Right lobe of liver (tissue), 6 donors: ENCODE results near the gene ADGRB3. TPM values are rescaled to one million over a fixed set of nuclear protein-coding genes. Genes with fewer than 3 reads are reported as not detected.
"Not testable (repeated sequence)": the region's sequence is repeated elsewhere in the genome, so short reads cannot be mapped to it uniquely, and the experiment has no call there.

ENCODE experiments used
- ATAC-seq, 4 donors: fragments of 200-7000 bp; cut with Tn5 transposase; one replicate each; pipeline ENCODE4 v1.9.1; 2020; ENCODE audit warnings: mild to moderate bottlenecking in 4 of 4, moderate library complexity in 4 of 4
- DNase-seq, 3 donors: peaks; one replicate each; pipeline ENCODE4 v3.0.0-alpha.2; 2020
- H3K27ac ChIP-seq, 3 donors: fragments of 200-600 bp; one replicate each; pipeline ENCODE4 v1.8.0; 2022
- H3K27me3 ChIP-seq, 2 donors: fragments of 200-600 bp; one replicate each; pipeline ENCODE4 v1.8.0; 2022
- H3K36me3 ChIP-seq, 4 donors: fragments of 200-600 bp; sonication (generic) in 1 of 4; one replicate each; pipeline versions ENCODE4 v1.5.1 to v1.8.0; 2017 to 2022; ENCODE audit warnings: control low read depth in 1 of 4
- H3K4me1 ChIP-seq, 4 donors: fragments of 200-600 bp; sonication (generic) in 1 of 4; one replicate each; pipeline versions ENCODE4 v1.5.1 to v1.8.0; 2017 to 2022; ENCODE audit warnings: control low read depth in 1 of 4
- H3K4me3 ChIP-seq, 3 donors: fragments of 200-600 bp; one replicate each; pipeline ENCODE4 v1.8.0; 2022
- H3K9me3 ChIP-seq, 4 donors: fragments of 200-600 bp; sonication (generic) in 1 of 4; one replicate each; pipeline versions ENCODE4 v1.5.1 to v1.8.0; 2017 to 2022; ENCODE audit warnings: control low read depth in 1 of 4
- CTCF ChIP-seq, 4 donors: fragments of 200-600 bp in 3 of 4; fragments of 450-650 bp in 1 of 4; IDR thresholded peaks; one replicate each; pipeline versions ENCODE4 v1.5.1 to v1.8.0; 2016 to 2022; ENCODE audit warnings: antibody characterized with exemption in 4 of 4, mild to moderate bottlenecking in 2 of 4
- POLR2A ChIP-seq: fragments of 450-650 bp; IDR thresholded peaks from one replicate; pipeline ENCODE4 v1.6.1; 2017; ENCODE audit warnings: antibody characterized with exemption, mild to moderate bottlenecking
- WGBS: methylation state at CpG from one replicate; pipeline ENCODE4 v1.1.6; 2018; ENCODE audit warnings: low coverage, low lambda C conversion rate; ENCODE audit not compliant: insufficient coverage; ENCODE audit errors: missing lambda C conversion rate; 5-methylcytosine and 5-hydroxymethylcytosine counted together
- intact Hi-C, 2 donors: fragments of 100-400 bp; cut with DNase I; formaldehyde crosslinking; loops; one replicate each; pipeline versions ENCODE4 v1.11.2 to v1.14.1; 2022
- total RNA-seq, 6 experiments: library from RNA; depleted of rRNA in 2 of 6; stranded (reverse); fragments of >200 nt in 2 of 6; fragmentation: NEBNext Ultra II Directional in 3 of 6; extraction: Animal tissue kit (Norgen Biotek cat#: 25700) in 3 of 6; gene quantifications; one replicate each; pipeline versions ENCODE4 v1.1.0 to v1.2.4, GENCODE V29; 2016 to 2023
- donor health status: DM: no; HTN: yes; CAD: no.
- donor health status: DM: no; HTN: no; CAD: no.
- donor health status: DM: no; HTN: no; CAD: no.
- donor health status: DM: no; HTN: yes; CAD: no.
- donor health status: DM: no; HTN: yes; CAD: no.

Gene ADGRB3
- total RNA-seq, 6 experiments from 2014 or later = 0.18 to 0.42 (median 0.24) TPM

- H3K27me3 ChIP-seq = no peaks in the 10 kb centered on the region
- intact Hi-C loops = no loop called here
- no peak for ATAC-seq
- no peaks in the 10 kb centered on the region for H3K4me1 ChIP-seq
- TF ChIP-seq CTCF (IDR thresholded peaks at IDR 0.05) (no peak), POLR2A (no peak)
- no peak for DNase-seq
- H3K9me3 ChIP-seq = no peaks in the 10 kb centered on the region
- H3K27ac ChIP-seq = no peak overlapping the region
- H3K36me3 ChIP-seq = no peaks in the 10 kb centered on the region
- H3K4me3 ChIP-seq = no peak overlapping the region
Observed at GRCh38 chr6:68975816-68976215, 340.7 kb downstream of the ADGRB3 start.

GRCh38 chr6:68976260-68976659 is 341.2 kb downstream of the ADGRB3 start:
- no peak for TF ChIP-seq POLR2A
- no peak for TF ChIP-seq CTCF (IDR thresholded peaks at IDR 0.05)
- WGBS = 40% methylated on average over 4 of the region's 4 CpGs
- H3K9me3 ChIP-seq = no peaks in the 10 kb centered on the region
- no peak overlapping the region for H3K4me3 ChIP-seq
- no peak for DNase-seq
- H3K4me1 ChIP-seq = no peaks in the 10 kb centered on the region
- H3K36me3 ChIP-seq = no peaks in the 10 kb centered on the region
- H3K27ac ChIP-seq = no peak overlapping the region
- intact Hi-C loops = no loop called here
- no peak for ATAC-seq
- H3K27me3 ChIP-seq = no peaks in the 10 kb centered on the region

- H3K9me3 ChIP-seq = no peaks in the 10 kb centered on the region
- TF ChIP-seq CTCF (IDR thresholded peaks at IDR 0.05) (no peak), POLR2A (no peak)
- ATAC-seq (no peak), DNase-seq (no peak)
- H3K36me3 ChIP-seq = no peaks in the 10 kb centered on the region
- intact Hi-C loops = no loop called here
- H3K4me3 ChIP-seq = no peak overlapping the region
- H3K27me3 ChIP-seq = no peaks in the 10 kb centered on the region
- no peak overlapping the region for H3K27ac ChIP-seq
- no peaks in the 10 kb centered on the region for H3K4me1 ChIP-seq
Observed at GRCh38 chr6:68978411-68978810, 343.3 kb downstream of the ADGRB3 start.

GRCh38 chr6:68981668-68982067 is 346.6 kb downstream of the ADGRB3 start:
- intact Hi-C loops, H3K27ac ChIP-seq, H3K4me1 ChIP-seq, ATAC-seq, H3K36me3 ChIP-seq, H3K4me3 ChIP-seq, H3K9me3 ChIP-seq, DNase-seq, H3K27me3 ChIP-seq: not testable (repeated sequence)
- 93% methylated on average over 7 of the region's 7 CpGs for WGBS

- no peak overlapping the region for H3K4me3 ChIP-seq
- 95% methylated on average over 2 of the region's 2 CpGs for WGBS
- no peak overlapping the region for H3K27ac ChIP-seq
- intact Hi-C loops = no loop called here
- ATAC-seq (no peak), DNase-seq (no peak)
- H3K27me3 ChIP-seq = no peaks in the 10 kb centered on the region
- TF ChIP-seq CTCF (IDR thresholded peaks at IDR 0.05) (no peak), POLR2A (no peak)
- no peaks in the 10 kb centered on the region for H3K9me3 ChIP-seq
- H3K4me1 ChIP-seq = no peaks in the 10 kb centered on the region
- H3K36me3 ChIP-seq = no peaks in the 10 kb centered on the region
Observed at GRCh38 chr6:68988698-68989097, 353.6 kb downstream of the ADGRB3 start.
